HFFc6 (cell line): ENCODE data around the gene TCIRG1. TPM values are rescaled to one million over a fixed set of nuclear protein-coding genes. Genes with fewer than 3 reads are reported as not detected.

ENCODE experiments used
- DNase-seq: peaks from one replicate; pipeline ENCODE4 v3.0.0-alpha.2; 2018
- H3K27ac Mint-ChIP-seq: 2 replicates; pipeline ENCODE4 v1.8.0; 2020; ENCODE audit warnings: mild to moderate bottlenecking, mixed read lengths
- H3K27me3 Mint-ChIP-seq: 2 replicates; pipeline ENCODE4 v1.8.0; 2021; ENCODE audit warnings: mild to moderate bottlenecking, moderate library complexity, mixed read lengths; ENCODE audit not compliant: insufficient read depth
- H3K36me3 Mint-ChIP-seq: 2 replicates; pipeline ENCODE4 v1.8.0; 2021; ENCODE audit warnings: low read depth, mixed read lengths
- H3K4me1 Mint-ChIP-seq: 2 replicates; pipeline ENCODE4 v1.8.0; 2020; ENCODE audit warnings: low read depth, mixed read lengths
- H3K4me3 Mint-ChIP-seq: 2 replicates; pipeline ENCODE4 v1.8.0; 2020; ENCODE audit warnings: mild to moderate bottlenecking, moderate library complexity, mixed read lengths
- H3K9me3 Mint-ChIP-seq: 2 replicates; pipeline ENCODE4 v1.8.0; 2020; ENCODE audit warnings: mild to moderate bottlenecking, mixed read lengths
- CTCF ChIP-seq: fragments of 200-600 bp; sonication (generic); IDR thresholded peaks from 2 replicates; pipeline ENCODE4 v1.5.0; 2021; ENCODE audit warnings: antibody characterized with exemption, mild to moderate bottlenecking
- total RNA-seq, 6 experiments: library from RNA; stranded (reverse); fragmentation: NEBNext Ultra II Directional; extraction: Animal tissue kit (Norgen Biotek cat#: 25700); gene quantifications; 2 replicates in 1 of 6; 3 replicates in 5 of 6; pipeline ENCODE4 v1.2.3, GENCODE V29; 2021

The TCIRG1 gene
- total RNA-seq, 6 experiments from 2014 or later: 113 to 150 (median 131) TPM

DNA sequence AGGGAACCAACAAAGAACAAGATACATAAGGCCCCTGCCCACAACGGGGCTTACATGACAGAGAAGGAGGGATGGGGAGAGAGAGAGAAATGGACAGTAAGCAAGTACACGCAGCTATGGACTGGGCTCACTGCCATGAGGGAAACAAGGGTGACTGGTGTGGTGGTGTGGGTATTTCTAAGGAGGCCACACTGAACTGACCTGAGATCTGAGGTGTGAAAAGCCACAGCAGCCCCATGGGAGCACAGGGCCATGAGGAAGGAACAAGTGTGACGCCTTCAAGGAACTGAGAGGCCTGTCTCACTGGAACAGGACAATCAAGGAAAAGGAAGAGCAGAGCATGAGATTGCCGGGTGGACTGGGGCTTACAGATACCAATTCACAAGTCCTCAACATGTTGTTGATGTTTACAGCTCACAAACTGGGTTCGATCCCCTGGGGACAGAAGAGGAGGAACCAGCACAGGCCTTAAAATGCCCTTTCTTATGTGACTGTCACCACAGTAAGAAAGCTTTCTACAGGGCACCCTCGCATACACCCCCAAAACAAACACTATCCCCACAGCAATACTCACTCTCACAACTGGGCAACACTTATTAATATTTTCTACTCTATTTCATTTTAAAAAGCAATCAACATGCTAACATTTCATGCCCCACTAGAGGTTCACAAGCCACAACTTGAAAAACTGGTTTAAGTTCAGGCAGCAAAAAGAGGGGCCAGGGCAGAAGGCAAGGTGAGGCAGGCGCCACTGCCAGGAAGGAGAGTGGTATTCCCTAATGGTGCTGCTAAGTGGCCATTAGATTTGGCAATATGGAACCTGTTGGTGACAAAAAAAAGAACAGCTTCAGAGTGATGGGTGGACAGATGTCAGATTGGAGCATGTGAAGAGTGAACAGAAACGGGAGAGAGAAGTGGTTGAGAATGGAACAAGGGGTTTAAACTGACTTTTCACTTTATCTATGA is 39.1 kb downstream of the TCIRG1 start:
- Mint-ChIP-seq H3K4me1 (no peaks in the 10 kb centered on the region), H3K9me3 (no peaks in the 10 kb centered on the region), H3K36me3 (peaks cover 5% of the 10 kb centered on the region), H3K27ac (no peak overlapping the region), H3K27me3 (no peaks in the 10 kb centered on the region), H3K4me3 (no peak overlapping the region)
- no peak for TF ChIP-seq CTCF
- DNase-seq: no peak

DNA sequence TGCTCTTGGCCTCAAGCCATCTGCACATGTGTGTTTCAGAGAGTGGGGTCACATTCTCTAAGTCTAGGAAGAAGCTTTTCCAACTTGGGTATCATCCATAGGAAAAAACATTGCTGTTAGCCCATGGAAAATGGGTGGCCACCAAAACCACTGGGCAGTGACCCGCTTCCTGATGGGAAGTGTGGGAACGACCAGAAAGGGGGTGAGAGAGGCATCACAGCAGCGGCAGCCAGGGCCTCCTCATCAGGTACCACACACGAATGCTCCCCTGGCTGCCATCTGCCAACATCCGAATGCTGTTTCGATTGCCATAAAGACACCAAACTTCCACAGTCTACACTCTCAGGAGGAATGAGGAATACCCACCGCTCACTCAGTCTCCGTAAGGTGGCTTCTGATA is 42.0 kb downstream of the TCIRG1 start:
- Mint-ChIP-seq H3K27ac (no peak overlapping the region), H3K4me3 (no peak overlapping the region), H3K27me3 (no peaks in the 10 kb centered on the region), H3K36me3 (peaks cover 5% of the 10 kb centered on the region), H3K9me3 (no peaks in the 10 kb centered on the region), H3K4me1 (no peaks in the 10 kb centered on the region)
- TF ChIP-seq CTCF: no peak
- no peak for DNase-seq

DNA sequence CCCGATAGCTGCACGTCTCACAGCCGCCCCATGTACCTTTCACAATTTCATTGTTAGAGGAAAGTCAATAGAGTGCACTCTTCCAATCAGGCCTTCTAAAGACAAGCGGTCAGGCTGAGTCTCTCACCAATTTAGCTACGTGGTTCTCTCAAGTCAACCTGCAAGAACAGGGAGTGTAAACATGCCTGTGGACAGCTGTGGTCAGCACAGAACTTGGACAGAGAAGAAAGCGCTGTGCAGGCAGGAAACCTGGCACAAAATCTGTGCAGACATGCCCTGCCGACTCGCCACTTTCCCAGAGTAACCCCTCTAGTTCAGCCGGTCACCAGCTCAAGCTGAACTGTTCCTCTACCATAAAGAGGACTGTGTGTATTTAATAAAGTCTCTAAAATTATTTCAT is 42.9 kb downstream of the TCIRG1 start:
- Mint-ChIP-seq H3K27ac (no peak overlapping the region), H3K9me3 (no peaks in the 10 kb centered on the region), H3K27me3 (no peaks in the 10 kb centered on the region), H3K36me3 (peaks cover 5% of the 10 kb centered on the region), H3K4me1 (no peaks in the 10 kb centered on the region), H3K4me3 (no peak overlapping the region)
- DNase-seq: no peak
- TF ChIP-seq CTCF: no peak

- TF ChIP-seq CTCF: no peak
- Mint-ChIP-seq H3K36me3 (peaks cover 5% of the 10 kb centered on the region), H3K27ac (no peak overlapping the region), H3K27me3 (no peaks in the 10 kb centered on the region), H3K4me1 (no peaks in the 10 kb centered on the region), H3K4me3 (no peak overlapping the region), H3K9me3 (no peaks in the 10 kb centered on the region)
- DNase-seq: no peak
Observed at GRCh38 chr11:68082481-68082880, 43.7 kb downstream of the TCIRG1 start.

GRCh38 chr11:68083517-68083916 is 44.7 kb downstream of the TCIRG1 start:
- DNase-seq: no peak
- H3K27me3 Mint-ChIP-seq: no peaks in the 10 kb centered on the region
- H3K4me1 Mint-ChIP-seq: no peaks in the 10 kb centered on the region
- H3K27ac Mint-ChIP-seq: no peak overlapping the region
- no peak overlapping the region for H3K4me3 Mint-ChIP-seq
- peaks cover 5% of the 10 kb centered on the region for H3K36me3 Mint-ChIP-seq
- no peak for TF ChIP-seq CTCF
- no peaks in the 10 kb centered on the region for H3K9me3 Mint-ChIP-seq
